IPS-18a (cell line): ENCODE results near the gene GDF7.

Experiments
- H3K27ac ChIP-seq: one replicate; pipeline ENCODE4 v1.5.1; 2013; ENCODE audit warnings: low read length
- H3K27me3 ChIP-seq: one replicate; pipeline ENCODE4 v1.6.1; 2013; ENCODE audit warnings: mild to moderate bottlenecking, low read length; ENCODE audit not compliant: control insufficient read depth, insufficient read depth
- H3K36me3 ChIP-seq: one replicate; pipeline ENCODE4 v1.6.1; 2013; ENCODE audit warnings: low read depth, low read length; ENCODE audit not compliant: control insufficient read depth
- H3K4me1 ChIP-seq: one replicate; pipeline ENCODE4 v1.6.1; 2013; ENCODE audit warnings: low read depth, low read length; ENCODE audit not compliant: control insufficient read depth
- H3K4me3 ChIP-seq: one replicate; pipeline ENCODE4 v1.5.1; 2013; ENCODE audit warnings: low read length
- H3K9ac ChIP-seq: one replicate; pipeline ENCODE4 v1.6.1; 2013; ENCODE audit warnings: mild to moderate bottlenecking, low read length, moderate library complexity
- H3K9me3 ChIP-seq: one replicate; pipeline ENCODE4 v1.6.1; 2013; ENCODE audit warnings: low read depth, low read length; ENCODE audit not compliant: control insufficient read depth

The GDF7 gene

GRCh38 chr2:20666005-20666303 is 990 bp upstream of the GDF7 start:
- no peak overlapping the region for H3K27ac ChIP-seq
- H3K4me3 ChIP-seq: peak overlapping the region; percentile 69
- no peaks in the 10 kb centered on the region for H3K9me3 ChIP-seq
- H3K27me3 ChIP-seq: peaks cover 89% of the 10 kb centered on the region
- H3K4me1 ChIP-seq: peaks cover 11% of the 10 kb centered on the region
- no peak overlapping the region for H3K9ac ChIP-seq
- H3K36me3 ChIP-seq: no peaks in the 10 kb centered on the region

DNA sequence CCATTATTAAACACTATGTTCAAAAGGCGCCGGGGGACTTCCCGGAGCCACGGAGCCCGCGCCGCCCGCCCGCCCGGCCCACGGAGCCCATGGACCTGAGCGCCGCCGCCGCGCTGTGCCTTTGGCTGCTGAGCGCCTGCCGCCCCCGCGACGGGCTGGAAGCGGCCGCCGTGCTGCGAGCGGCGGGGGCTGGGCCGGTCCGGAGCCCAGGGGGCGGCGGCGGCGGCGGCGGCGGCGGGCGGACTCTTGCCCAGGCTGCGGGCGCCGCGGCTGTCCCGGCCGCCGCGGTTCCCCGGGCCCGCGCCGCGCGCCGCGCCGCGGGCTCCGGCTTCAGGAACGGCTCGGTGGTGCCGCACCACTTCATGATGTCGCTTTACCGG is 197 bp downstream of the GDF7 start:
- peak overlapping the region; percentile 51 for H3K4me3 ChIP-seq
- no peak overlapping the region for H3K27ac ChIP-seq
- peaks cover 96% of the 10 kb centered on the region for H3K27me3 ChIP-seq
- H3K9me3 ChIP-seq: no peaks in the 10 kb centered on the region
- peaks cover 18% of the 10 kb centered on the region for H3K4me1 ChIP-seq
- no peaks in the 10 kb centered on the region for H3K36me3 ChIP-seq
- H3K9ac ChIP-seq: no peak overlapping the region

GRCh38 chr2:20667531-20668401 is 822 bp downstream of the GDF7 start:
- H3K4me3 ChIP-seq: peak overlapping the region; percentile 51
- no peaks in the 10 kb centered on the region for H3K36me3 ChIP-seq
- peaks cover 96% of the 10 kb centered on the region for H3K27me3 ChIP-seq
- H3K27ac ChIP-seq: no peak overlapping the region
- H3K9ac ChIP-seq: no peak overlapping the region
- H3K9me3 ChIP-seq: no peaks in the 10 kb centered on the region
- H3K4me1 ChIP-seq: peaks cover 24% of the 10 kb centered on the region

- Histone ChIP-seq H3K4me3 (no peak overlapping the region), H3K27me3 (peaks cover 96% of the 10 kb centered on the region)
Measured at GRCh38 chr2:20668451-20668850, 1.5 kb downstream of the GDF7 start.

DNA sequence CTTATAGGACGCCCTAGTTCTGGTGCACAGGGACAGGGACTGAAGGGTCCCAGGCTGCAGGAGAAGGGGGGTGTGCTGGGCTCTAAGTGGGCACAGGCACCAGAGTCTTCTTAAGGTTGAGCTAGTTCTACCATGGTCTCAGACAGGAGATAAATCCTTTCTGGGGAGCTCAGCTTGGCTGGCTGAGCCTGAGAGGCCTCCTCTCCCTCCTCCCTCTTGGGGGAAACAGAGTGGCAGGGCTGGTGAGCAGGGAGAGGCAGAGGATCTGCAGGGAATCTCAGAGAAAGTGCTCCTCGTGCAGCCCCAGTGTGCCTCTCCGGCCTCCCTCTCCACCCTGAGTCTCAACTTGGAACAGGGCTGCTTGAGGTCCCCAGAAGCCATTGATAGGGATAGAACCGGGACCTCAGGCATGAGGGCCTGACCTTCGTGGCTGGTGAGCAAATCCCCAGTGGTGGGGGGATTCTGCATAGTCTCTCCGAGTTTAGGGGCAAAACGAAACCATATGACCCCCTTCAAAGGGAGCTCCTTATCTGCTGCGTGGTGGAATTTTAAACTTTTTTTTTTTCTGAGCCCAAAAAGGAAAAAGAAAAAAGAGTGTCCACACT is 2.0 kb downstream of the GDF7 start:
- H3K36me3 ChIP-seq: no peaks in the 10 kb centered on the region
- H3K27me3 ChIP-seq: peaks cover 96% of the 10 kb centered on the region
- H3K9me3 ChIP-seq: no peaks in the 10 kb centered on the region
- H3K4me1 ChIP-seq: peaks cover 29% of the 10 kb centered on the region
- no peak overlapping the region for H3K9ac ChIP-seq
- no peak overlapping the region for H3K27ac ChIP-seq
- H3K4me3 ChIP-seq: no peak overlapping the region

More at GRCh38 chr2:20668451-20668850, 1.5 kb downstream of the GDF7 start:
- Histone ChIP-seq H3K27ac (no peak overlapping the region), H3K4me1 (peaks cover 26% of the 10 kb centered on the region), H3K9ac (no peak overlapping the region), H3K36me3 (no peaks in the 10 kb centered on the region), H3K9me3 (no peaks in the 10 kb centered on the region)

DNA sequence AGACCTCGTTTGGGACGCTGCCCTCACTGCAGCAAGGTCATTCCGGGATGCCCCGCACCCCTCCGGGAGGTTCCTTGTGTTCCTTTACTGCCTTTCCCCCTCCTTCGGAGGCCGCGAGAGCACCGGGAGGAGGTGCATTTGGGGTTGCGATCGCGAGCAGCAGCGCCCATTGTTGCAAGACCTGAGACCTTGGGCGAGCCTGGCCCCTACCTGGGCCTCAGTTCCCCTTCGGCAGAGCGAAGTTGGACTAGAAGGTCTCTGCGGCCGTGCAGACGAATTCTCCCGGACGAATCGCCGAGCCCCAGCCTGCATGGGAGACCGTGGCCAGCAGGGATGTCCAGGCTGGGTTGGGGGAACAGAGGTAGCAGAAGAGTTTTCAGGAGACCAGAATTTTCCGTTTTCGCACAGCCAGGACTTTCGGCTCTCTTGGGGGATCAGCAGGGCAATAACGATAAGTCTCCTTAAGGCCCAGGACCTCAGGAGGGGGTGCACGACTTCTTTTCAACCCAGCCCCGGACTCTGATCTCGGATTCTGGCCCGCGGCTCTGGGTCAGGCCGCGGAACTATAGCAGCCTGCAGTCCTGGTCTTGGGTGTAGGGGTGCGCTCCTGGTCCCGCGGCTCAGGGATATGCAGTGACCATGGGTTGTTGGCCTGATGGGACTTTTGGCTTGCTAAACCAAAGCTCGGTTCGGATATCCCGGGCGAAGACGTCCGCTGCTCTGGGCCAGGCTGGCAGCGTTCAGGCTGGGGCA is 2.8 kb downstream of the GDF7 start:
- H3K27ac ChIP-seq: no peak overlapping the region
- peaks cover 96% of the 10 kb centered on the region for H3K27me3 ChIP-seq
- H3K4me3 ChIP-seq: no peak overlapping the region
- peaks cover 31% of the 10 kb centered on the region for H3K4me1 ChIP-seq
- H3K9me3 ChIP-seq: no peaks in the 10 kb centered on the region
- no peak overlapping the region for H3K9ac ChIP-seq
- H3K36me3 ChIP-seq: no peaks in the 10 kb centered on the region

DNA sequence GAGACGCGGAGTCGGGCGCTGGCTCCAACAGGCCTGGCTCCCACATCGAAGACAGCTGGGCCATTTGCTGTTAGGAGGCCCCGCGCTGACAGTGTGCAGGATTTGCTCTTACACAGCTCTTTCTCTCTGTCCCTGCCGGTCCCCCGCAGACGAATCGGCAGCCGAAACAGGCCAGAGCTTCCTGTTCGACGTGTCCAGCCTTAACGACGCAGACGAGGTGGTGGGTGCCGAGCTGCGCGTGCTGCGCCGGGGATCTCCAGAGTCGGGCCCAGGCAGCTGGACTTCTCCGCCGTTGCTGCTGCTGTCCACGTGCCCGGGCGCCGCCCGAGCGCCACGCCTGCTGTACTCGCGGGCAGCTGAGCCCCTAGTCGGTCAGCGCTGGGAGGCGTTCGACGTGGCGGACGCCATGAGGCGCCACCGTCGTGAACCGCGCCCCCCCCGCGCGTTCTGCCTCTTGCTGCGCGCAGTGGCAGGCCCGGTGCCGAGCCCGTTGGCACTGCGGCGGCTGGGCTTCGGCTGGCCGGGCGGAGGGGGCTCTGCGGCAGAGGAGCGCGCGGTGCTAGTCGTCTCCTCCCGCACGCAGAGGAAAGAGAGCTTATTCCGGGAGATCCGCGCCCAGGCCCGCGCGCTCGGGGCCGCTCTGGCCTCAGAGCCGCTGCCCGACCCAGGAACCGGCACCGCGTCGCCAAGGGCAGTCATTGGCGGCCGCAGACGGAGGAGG is 3.5 kb downstream of the GDF7 start:
- H3K9ac ChIP-seq: no peak overlapping the region
- no peak overlapping the region for H3K27ac ChIP-seq
- peaks cover 96% of the 10 kb centered on the region for H3K27me3 ChIP-seq
- no peaks in the 10 kb centered on the region for H3K36me3 ChIP-seq
- no peak overlapping the region for H3K4me3 ChIP-seq
- no peaks in the 10 kb centered on the region for H3K9me3 ChIP-seq
- H3K4me1 ChIP-seq: peaks cover 25% of the 10 kb centered on the region

DNA sequence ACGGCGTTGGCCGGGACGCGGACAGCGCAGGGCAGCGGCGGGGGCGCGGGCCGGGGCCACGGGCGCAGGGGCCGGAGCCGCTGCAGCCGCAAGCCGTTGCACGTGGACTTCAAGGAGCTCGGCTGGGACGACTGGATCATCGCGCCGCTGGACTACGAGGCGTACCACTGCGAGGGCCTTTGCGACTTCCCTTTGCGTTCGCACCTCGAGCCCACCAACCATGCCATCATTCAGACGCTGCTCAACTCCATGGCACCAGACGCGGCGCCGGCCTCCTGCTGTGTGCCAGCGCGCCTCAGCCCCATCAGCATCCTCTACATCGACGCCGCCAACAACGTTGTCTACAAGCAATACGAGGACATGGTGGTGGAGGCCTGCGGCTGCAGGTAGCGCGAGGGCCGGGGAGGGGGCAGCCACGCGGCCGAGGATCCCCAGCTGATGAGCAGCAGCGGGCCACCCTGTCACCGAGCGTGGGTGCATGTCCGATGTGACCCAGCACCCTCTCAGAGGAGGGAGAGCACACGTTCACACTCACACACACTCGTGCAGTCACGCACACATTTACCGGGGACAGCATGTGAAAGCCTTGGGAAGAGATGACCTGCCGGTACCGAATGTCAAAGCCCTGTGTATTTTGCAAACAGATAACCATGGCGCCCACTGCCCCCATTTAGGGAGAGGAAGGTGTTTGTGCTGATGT is 4.2 kb downstream of the GDF7 start:
- H3K4me1 ChIP-seq: peaks cover 28% of the 10 kb centered on the region
- no peak overlapping the region for H3K9ac ChIP-seq
- H3K4me3 ChIP-seq: no peak overlapping the region
- H3K9me3 ChIP-seq: no peaks in the 10 kb centered on the region
- no peaks in the 10 kb centered on the region for H3K36me3 ChIP-seq
- peaks cover 91% of the 10 kb centered on the region for H3K27me3 ChIP-seq
- no peak overlapping the region for H3K27ac ChIP-seq

GRCh38 chr2:20671736-20672080 is 4.8 kb downstream of the GDF7 start:
- H3K27ac ChIP-seq: no peak overlapping the region
- peaks cover 28% of the 10 kb centered on the region for H3K4me1 ChIP-seq
- H3K27me3 ChIP-seq: peaks cover 86% of the 10 kb centered on the region
- H3K4me3 ChIP-seq: no peak overlapping the region
- H3K9ac ChIP-seq: no peak overlapping the region
- no peaks in the 10 kb centered on the region for H3K9me3 ChIP-seq
- no peaks in the 10 kb centered on the region for H3K36me3 ChIP-seq

- no peaks in the 10 kb centered on the region for H3K36me3 ChIP-seq
- no peak overlapping the region for H3K27ac ChIP-seq
- H3K9ac ChIP-seq: no peak overlapping the region
- peaks cover 28% of the 10 kb centered on the region for H3K4me1 ChIP-seq
- no peak overlapping the region for H3K4me3 ChIP-seq
- no peaks in the 10 kb centered on the region for H3K9me3 ChIP-seq
- H3K27me3 ChIP-seq: peaks cover 83% of the 10 kb centered on the region
Measured at GRCh38 chr2:20672201-20672951, 5.4 kb downstream of the GDF7 start.
